A549 (cell line): ENCODE measurements around the gene MARCHF9. TPM values are rescaled to one million over a fixed set of nuclear protein-coding genes. Genes with fewer than 3 reads are reported as not detected.

Source experiments
- ATAC-seq, 2 experiments: fragments of 200-7000 bp in 1 of 2; fragments of >200 bp in 1 of 2; cut with Nextera tagmentation in 1 of 2; cut with Tn5 transposase in 1 of 2; 3 replicates each; pipeline versions ENCODE4 v1.8.0 to v1.9.1; 2018 to 2020; ENCODE audit warnings: mild to moderate bottlenecking in 1 of 2, moderate library complexity in 1 of 2
- CTCF ChIA-PET: fragments of 300-600 bp; sonication (Branson Sonifier 250); formaldehyde crosslinking; extraction: SDS; loops from one replicate; lab custom pipeline; 2021; ENCODE audit warnings: antibody characterized with exemption, inconsistent platforms; lab: Yijun Ruan, JAX
- POLR2A ChIA-PET: fragments of 350-600 bp; formaldehyde crosslinking; extraction: SDS; loops from one replicate; lab custom pipeline; 2021; ENCODE audit warnings: antibody characterized with exemption, inconsistent platforms; lab: Yijun Ruan, JAX
- DNase-seq, 2 experiments: peaks; one replicate each; pipeline versions ENCODE4 v3.0.0 to v3.0.0-alpha.2; 2011 to 2016; ENCODE audit warnings: low read depth in 1 of 2, low spot score in 1 of 2
- FAIRE-seq: peaks from 2 replicates; lab custom pipeline; 2011; peaks lifted over from hg19 to GRCh38; lab: Jason Lieb, UNC
- H3K27ac ChIP-seq, 2 experiments: fragments of >200 bp; sonication (Bioruptor Twin); formaldehyde crosslinking; 3 replicates each; pipeline ENCODE4 v1.5.1; 2016 to 2017
- H3K4me1 ChIP-seq: fragments of >200 bp; sonication (Bioruptor Twin); formaldehyde crosslinking; 3 replicates; pipeline ENCODE4 v1.6.1; 2016
- H3K4me2 ChIP-seq: fragments of >200 bp; sonication (Bioruptor Twin); formaldehyde crosslinking; 3 replicates; pipeline ENCODE4 v1.6.1; 2016
- H3K4me3 ChIP-seq: fragments of >200 bp; sonication (Bioruptor Twin); formaldehyde crosslinking; 3 replicates; pipeline ENCODE4 v1.5.1; 2016
- H3K9me3 ChIP-seq: fragments of >200 bp; sonication (Bioruptor Twin); formaldehyde crosslinking; 3 replicates; pipeline ENCODE4 v1.6.1; 2016
- ATOH8 ChIP-seq: fragments of 250-450 bp; sonication (Bioruptor Pico); IDR thresholded peaks from 2 replicates; pipeline ENCODE4 v1.5.0; 2020; ENCODE audit warnings: low read depth, mild to moderate bottlenecking, moderate library complexity
- BHLHE40 ChIP-seq: IDR thresholded peaks from 2 replicates; pipeline ENCODE4 v1.6.1; 2012; ENCODE audit warnings: low read depth, low read length, inconsistent platforms
- CEBPB ChIP-seq, 2 experiments: fragments of >200 bp in 1 of 2; sonication (Bioruptor Twin) in 1 of 2; formaldehyde crosslinking in 1 of 2; IDR thresholded peaks; 2 replicates each; pipeline ENCODE4 v1.6.1; 2012 to 2016
- CTCF ChIP-seq: fragments of >200 bp; sonication (Bioruptor Twin); formaldehyde crosslinking; IDR thresholded peaks from 3 replicates; pipeline ENCODE4 v1.5.1; 2016
- FOSB ChIP-seq: fragments of 250-450 bp; sonication (Bioruptor Pico); IDR thresholded peaks from 2 replicates; pipeline ENCODE4 v1.5.0; 2020; ENCODE audit warnings: mild to moderate bottlenecking, moderate library complexity
- HMGXB4 ChIP-seq: fragments of 250-450 bp; sonication (Bioruptor Pico); IDR thresholded peaks from 2 replicates; pipeline ENCODE4 v1.5.0; 2021; ENCODE audit warnings: mild to moderate bottlenecking, moderate library complexity, borderline replicate concordance
- HOXA7 ChIP-seq: fragments of 250-450 bp; sonication (Bioruptor Pico); IDR thresholded peaks from 2 replicates; pipeline ENCODE4 v1.5.0; 2020; ENCODE audit warnings: mild to moderate bottlenecking, moderate library complexity
- JUN ChIP-seq, 2 experiments: fragments of >200 bp; sonication (Bioruptor Twin); formaldehyde crosslinking; IDR thresholded peaks; 2 replicates in 1 of 2; 3 replicates in 1 of 2; pipeline ENCODE4 v1.6.1; 2016 to 2017
- JUNB ChIP-seq: fragments of >200 bp; sonication (Bioruptor Twin); formaldehyde crosslinking; IDR thresholded peaks from 2 replicates; pipeline ENCODE4 v1.6.1; 2016
- MAX ChIP-seq: IDR thresholded peaks from 2 replicates; pipeline ENCODE4 v1.6.1; 2012
- NFE2L2 ChIP-seq: fragments of 150-350 bp; conservative IDR thresholded peaks from 2 replicates; pipeline ENCODE4 v1.6.1; 2014; ENCODE audit warnings: low read length
- PHF8 ChIP-seq: fragments of 200-600 bp; sonication (generic); IDR thresholded peaks from 2 replicates; pipeline ENCODE4 v1.6.1; 2016; ENCODE audit warnings: low read depth, mild to moderate bottlenecking, antibody characterized with exemption, moderate library complexity, borderline replicate concordance
- POLR2A ChIP-seq: IDR thresholded peaks from 2 replicates; pipeline ENCODE4 v1.6.1; 2012; ENCODE audit warnings: mild to moderate bottlenecking, low read length
- POLR2AphosphoS2 ChIP-seq: conservative IDR thresholded peaks from 2 replicates; pipeline ENCODE4 v1.6.1; 2012; ENCODE audit warnings: low read length, improper control_type of control experiment, inconsistent platforms
- RNF2 ChIP-seq: fragments of 200-600 bp; sonication (generic); IDR thresholded peaks from 2 replicates; pipeline ENCODE4 v1.6.1; 2016; ENCODE audit warnings: low read depth, mild to moderate bottlenecking, antibody characterized with exemption, moderate library complexity, borderline replicate concordance
- TFCP2L1 ChIP-seq: fragments of 250-450 bp; sonication (Bioruptor Pico); IDR thresholded peaks from 2 replicates; pipeline ENCODE4 v1.5.0; 2021; ENCODE audit warnings: mild to moderate bottlenecking
- TP53 ChIP-seq: fragments of 250-450 bp; sonication (Bioruptor Pico); IDR thresholded peaks from 2 replicates; pipeline ENCODE4 v1.5.0; 2021; ENCODE audit warnings: mild to moderate bottlenecking, moderate library complexity
- ZSCAN20 ChIP-seq: fragments of 250-450 bp; sonication (Bioruptor Pico); IDR thresholded peaks from 2 replicates; pipeline ENCODE4 v1.8.0; 2022; ENCODE audit warnings: mild to moderate bottlenecking, moderate library complexity
- WGBS: methylation state at CpG from one replicate; pipeline ENCODE4 v1.1.6; 2017; ENCODE audit errors: missing lambda C conversion rate; 5-methylcytosine and 5-hydroxymethylcytosine counted together
- polyA plus RNA-seq, 4 experiments: library from polyadenylated mRNA; depleted of rRNA in 3 of 4; stranded (reverse); fragments of >200 nt; fragmentation: RNase III in 1 of 4; extraction: RNeasy Plus Mini Kit Qiagen cat#74134 plus additional on column Dnase treatment in 1 of 4; gene quantifications; 2 replicates in 3 of 4; 3 replicates in 1 of 4; pipeline ENCODE4 v1.2.3, GENCODE V29; 2011 to 2017
- TF ChIP-seq, protein P1 (sequence below): fragments of >200 bp; sonication (Bioruptor Twin); formaldehyde crosslinking; IDR thresholded peaks from 3 replicates; pipeline ENCODE4 v1.6.1; 2016
- TF ChIP-seq, protein P2 (sequence below): fragments of 200-600 bp; sonication (generic); IDR thresholded peaks from 2 replicates; pipeline ENCODE4 v1.6.1; 2016; ENCODE audit warnings: antibody characterized with exemption, mild to moderate bottlenecking, moderate library complexity

MARCHF9 gene
- polyA plus RNA-seq, 2 of the 4 experiments (the other 2 are of a cell fraction): 6.8 to 7.2 TPM

- Histone ChIP-seq H3K27ac (peak overlapping the region; percentile 93 to 98), H3K9me3 (no peaks in the 10 kb centered on the region), H3K4me1 (peaks cover 13% of the 10 kb centered on the region; the same call in 2 of the 3 replicates), H3K4me2 (peak overlapping the region; percentile 79), H3K4me3 (peak overlapping the region; percentile 70)
- CTCF ChIA-PET: interaction anchor here (1.1 to 3.1 kb wide), 6 partner anchors 9 to 162 kb away, joined by 3 to 15 read pairs (median 10); partner anchors contain the start of gene TSFM
- no peak for FAIRE-seq
- TF ChIP-seq, protein P1, sequence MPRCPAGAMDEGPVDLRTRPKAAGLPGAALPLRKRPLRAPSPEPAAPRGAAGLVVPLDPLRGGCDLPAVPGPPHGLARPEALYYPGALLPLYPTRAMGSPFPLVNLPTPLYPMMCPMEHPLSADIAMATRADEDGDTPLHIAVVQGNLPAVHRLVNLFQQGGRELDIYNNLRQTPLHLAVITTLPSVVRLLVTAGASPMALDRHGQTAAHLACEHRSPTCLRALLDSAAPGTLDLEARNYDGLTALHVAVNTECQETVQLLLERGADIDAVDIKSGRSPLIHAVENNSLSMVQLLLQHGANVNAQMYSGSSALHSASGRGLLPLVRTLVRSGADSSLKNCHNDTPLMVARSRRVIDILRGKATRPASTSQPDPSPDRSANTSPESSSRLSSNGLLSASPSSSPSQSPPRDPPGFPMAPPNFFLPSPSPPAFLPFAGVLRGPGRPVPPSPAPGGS: 0 out of 3 replicates have a peak, but pooled peaks have one; percentile 45
- TF ChIP-seq CTCF (no peak), FOSB (CRISPR knock-in tag) (peak; percentile 47; the same call in 1 of the 2 replicates), POLR2A (0 out of 2 replicates have a peak, but pooled peaks have one; percentile 18), HOXA7 (0 out of 2 replicates have a peak, but pooled peaks have one; percentile 46)
- peak; percentile 20 to 26; a peak in 4 of 6 replicates for ATAC-seq
- 82% methylated on average over 8 of the region's 8 CpGs for WGBS
- POLR2A ChIA-PET: interaction anchor here (1.1 to 1.7 kb wide), 5 partner anchors 14 to 99 kb away, joined by 3 to 9 read pairs (median 6); partner anchors contain the start of genes EEF1AKMT3 and METTL1
- no peak for DNase-seq
Observed at GRCh38 chr12:57745485-57745881, 9.4 kb upstream of the MARCHF9 start.

DNA sequence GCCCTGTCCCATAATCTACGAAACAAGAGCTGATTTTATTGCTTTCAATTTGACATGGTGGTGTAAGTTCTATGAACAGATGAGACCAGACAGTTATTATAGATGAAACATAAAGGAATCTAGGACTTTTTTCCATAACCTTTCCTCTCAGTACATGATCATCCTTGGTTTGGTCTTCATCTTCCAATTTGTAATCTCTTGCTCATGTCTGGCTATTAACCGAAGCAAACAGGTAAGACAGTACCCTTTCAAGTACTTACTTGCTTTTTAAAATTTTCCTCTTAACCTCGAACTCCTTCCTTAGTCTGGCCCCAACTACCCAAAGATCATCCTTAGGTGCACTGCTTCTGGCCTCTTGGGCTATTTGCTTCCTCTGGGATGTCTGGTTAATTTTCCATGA is 8.9 kb upstream of the MARCHF9 start:
- H3K27ac ChIP-seq: no peak overlapping the region; a peak in 1 of 6 replicates
- peak overlapping the region; percentile 79 for H3K4me2 ChIP-seq
- WGBS: 85% methylated on average over 3 of the region's 3 CpGs
- H3K4me3 ChIP-seq: peak overlapping the region; percentile 70; the same call in 1 of the 3 replicates
- no peak for TF ChIP-seq RNF2
- TF ChIP-seq JUN (IDR thresholded peaks at IDR 0.05): peak in 1 of 2 experiments; percentile 24; a peak in 1 of 5 replicates
- FAIRE-seq: no peak
- POLR2A ChIA-PET: no interaction called here
- CTCF ChIA-PET: interaction anchor here (1.1 to 3.1 kb wide), 3 partner anchors 11 to 37 kb away, joined by 3 to 15 read pairs (median 14); partner anchors contain the start of gene TSFM
- H3K9me3 ChIP-seq: no peaks in the 10 kb centered on the region
- no peak for ATAC-seq
- H3K4me1 ChIP-seq: peaks cover 17% of the 10 kb centered on the region
- no peak for DNase-seq

DNA sequence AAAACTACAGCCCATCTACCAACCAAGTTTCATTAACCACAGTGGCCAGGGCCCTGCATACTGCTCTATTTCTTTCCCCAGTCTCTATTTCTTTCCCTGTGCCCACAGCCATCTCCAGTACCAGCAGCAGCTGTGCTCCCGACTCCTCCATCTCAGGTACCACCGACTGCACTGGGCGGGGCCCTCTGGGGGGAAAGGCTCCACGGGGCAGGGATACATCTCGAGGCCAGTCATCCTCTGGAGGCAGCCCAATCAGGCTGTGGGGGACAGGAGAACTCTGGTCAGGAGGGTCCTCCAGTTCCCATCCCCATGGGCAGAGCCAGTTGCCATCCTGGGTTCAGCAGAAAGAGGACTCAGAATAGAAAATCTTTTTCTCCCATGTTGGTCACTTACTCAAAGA is 5.8 kb upstream of the MARCHF9 start:
- H3K4me1 ChIP-seq: peaks cover 31% of the 10 kb centered on the region
- ChIA-PET POLR2A (no interaction called here), CTCF (interaction anchor here (3.1 kb wide), 1 partner anchor 12 kb away, joined by 17 read pairs; no protein-coding TSS in a partner anchor)
- FAIRE-seq: no peak
- H3K9me3 ChIP-seq: no peaks in the 10 kb centered on the region
- 91% methylated on average over 5 of the region's 5 CpGs for WGBS
- H3K27ac ChIP-seq: no peak overlapping the region
- DNase-seq: no peak
- ATAC-seq: no peak
- no peak overlapping the region for H3K4me3 ChIP-seq
- H3K4me2 ChIP-seq: no peak overlapping the region
- TF ChIP-seq JUNB (no peak), PHF8 (no peak), MAX (no peak), CEBPB (IDR thresholded peaks at IDR 0.05) (no peak), HMGXB4 (CRISPR knock-in tag) (no peak), ATOH8 (CRISPR knock-in tag) (no peak), ZSCAN20 (CRISPR knock-in tag) (no peak), CTCF (no peak), TFCP2L1 (CRISPR knock-in tag) (no peak), FOSB (CRISPR knock-in tag) (no peak), TP53 (no peak), POLR2AphosphoS2 (no peak), NFE2L2 (no peak), BHLHE40 (no peak)
- TF ChIP-seq, protein P2, sequence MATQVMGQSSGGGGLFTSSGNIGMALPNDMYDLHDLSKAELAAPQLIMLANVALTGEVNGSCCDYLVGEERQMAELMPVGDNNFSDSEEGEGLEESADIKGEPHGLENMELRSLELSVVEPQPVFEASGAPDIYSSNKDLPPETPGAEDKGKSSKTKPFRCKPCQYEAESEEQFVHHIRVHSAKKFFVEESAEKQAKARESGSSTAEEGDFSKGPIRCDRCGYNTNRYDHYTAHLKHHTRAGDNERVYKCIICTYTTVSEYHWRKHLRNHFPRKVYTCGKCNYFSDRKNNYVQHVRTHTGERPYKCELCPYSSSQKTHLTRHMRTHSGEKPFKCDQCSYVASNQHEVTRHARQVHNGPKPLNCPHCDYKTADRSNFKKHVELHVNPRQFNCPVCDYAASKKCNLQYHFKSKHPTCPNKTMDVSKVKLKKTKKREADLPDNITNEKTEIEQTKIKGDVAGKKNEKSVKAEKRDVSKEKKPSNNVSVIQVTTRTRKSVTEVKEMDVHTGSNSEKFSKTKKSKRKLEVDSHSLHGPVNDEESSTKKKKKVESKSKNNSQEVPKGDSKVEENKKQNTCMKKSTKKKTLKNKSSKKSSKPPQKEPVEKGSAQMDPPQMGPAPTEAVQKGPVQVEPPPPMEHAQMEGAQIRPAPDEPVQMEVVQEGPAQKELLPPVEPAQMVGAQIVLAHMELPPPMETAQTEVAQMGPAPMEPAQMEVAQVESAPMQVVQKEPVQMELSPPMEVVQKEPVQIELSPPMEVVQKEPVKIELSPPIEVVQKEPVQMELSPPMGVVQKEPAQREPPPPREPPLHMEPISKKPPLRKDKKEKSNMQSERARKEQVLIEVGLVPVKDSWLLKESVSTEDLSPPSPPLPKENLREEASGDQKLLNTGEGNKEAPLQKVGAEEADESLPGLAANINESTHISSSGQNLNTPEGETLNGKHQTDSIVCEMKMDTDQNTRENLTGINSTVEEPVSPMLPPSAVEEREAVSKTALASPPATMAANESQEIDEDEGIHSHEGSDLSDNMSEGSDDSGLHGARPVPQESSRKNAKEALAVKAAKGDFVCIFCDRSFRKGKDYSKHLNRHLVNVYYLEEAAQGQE: no peak
